Stimulated activated CD4-positive, alpha-beta T cell treated with anti-CD3 and anti-CD28 coated beads, Interleukin-15, amount 100 ng/mL, for 24 hours (primary cell): ENCODE data around the gene EIF4E1B.

Source experiments
- DNase-seq: peaks from one replicate; pipeline ENCODE4 v3.0.0-alpha.2; 2020

The EIF4E1B gene

GRCh38 chr5:176628406-176629228, 1.9 kb upstream of the EIF4E1B start:
- DNase-seq = no peak

DNA sequence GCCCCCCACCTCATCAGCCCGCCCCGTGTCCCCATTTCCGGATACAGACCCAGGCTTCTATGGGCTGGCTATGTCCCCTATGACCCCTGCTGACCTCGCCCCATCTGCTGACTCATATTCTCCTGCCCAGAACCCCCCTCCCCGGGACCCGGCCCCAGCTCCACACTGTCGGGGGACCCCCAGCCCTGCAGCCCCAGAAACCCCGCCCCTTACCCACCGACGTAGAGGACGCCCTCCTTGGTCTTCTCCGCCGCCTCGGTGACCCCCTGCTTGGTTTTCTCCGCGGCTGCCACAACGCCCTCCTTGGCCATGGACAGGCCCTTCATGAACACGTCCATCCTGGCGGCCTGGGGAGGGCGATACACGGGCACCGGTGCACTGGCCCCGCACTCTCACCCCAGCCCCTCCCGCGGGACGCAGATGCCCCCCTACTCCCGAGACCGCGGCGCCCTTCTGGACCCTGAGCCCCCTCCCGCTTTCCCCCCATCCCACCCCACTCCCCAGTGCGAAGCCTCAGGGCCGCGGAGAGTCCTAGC, 1.1 kb upstream of the EIF4E1B start:
- DNase-seq = no peak

DNA sequence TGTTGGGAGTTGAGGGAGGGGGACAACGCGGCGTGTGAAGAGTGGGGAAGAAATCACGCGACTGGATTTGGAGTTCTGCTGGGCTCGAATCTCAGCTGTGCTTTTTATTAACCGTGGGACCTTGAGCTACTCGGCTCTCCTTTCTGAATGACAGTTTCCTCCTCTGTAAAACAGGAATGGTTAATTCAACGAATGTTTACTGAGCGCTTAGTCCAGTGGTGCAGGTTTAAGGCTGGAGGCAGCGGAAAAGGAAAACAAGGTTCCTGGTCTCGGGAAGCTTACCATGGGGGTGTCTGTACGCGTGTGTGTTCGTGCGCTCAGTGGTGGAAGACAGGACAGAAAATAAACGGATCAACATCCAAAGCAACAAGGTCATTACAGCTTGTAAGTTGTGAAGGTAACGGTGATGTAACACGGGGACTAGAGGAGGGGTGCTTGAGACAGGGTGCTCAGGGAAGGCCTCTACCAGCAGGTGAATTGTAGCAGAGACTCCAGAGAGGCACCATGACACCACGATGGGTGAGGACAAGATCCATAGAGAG, 277 bp downstream of the EIF4E1B start:
- DNase-seq = no peak

DNA sequence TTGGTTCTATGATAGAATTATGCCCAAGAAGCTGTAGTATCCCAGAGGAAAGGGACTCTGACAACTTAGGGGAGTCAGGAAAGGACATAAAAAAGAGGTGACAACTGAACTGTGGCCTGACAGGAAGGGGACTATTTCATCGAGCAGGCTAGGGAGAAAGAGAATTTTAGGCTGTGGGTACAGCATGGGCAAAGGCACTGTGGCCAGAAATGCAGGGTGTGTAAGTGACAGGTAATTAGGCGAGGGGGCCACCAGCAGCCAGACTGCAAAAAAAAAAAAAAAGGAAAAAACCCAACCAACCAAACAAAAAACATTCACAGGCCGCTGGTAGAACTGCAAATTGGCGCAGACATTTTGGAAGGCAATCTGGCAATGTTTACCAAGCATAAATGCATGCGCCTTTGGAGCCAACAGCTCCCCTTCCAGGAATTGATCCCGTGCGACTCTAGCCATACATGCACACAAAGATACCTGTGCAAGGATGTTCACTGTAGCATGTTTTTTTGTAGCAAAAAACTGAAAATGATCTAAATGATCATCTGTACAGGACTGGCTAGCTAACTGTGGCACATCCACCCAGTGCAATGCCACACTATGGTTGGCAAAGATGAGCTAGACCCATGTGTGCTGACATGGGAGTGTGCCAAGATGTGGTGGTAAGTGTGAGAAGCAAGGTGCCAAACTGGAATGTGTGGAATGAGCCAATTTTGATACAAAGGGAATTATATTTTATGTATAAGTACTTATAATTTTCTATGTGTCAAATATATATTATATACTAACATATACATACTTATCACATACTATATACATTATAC, 1.1 kb downstream of the EIF4E1B start:
- no peak for DNase-seq

DNA sequence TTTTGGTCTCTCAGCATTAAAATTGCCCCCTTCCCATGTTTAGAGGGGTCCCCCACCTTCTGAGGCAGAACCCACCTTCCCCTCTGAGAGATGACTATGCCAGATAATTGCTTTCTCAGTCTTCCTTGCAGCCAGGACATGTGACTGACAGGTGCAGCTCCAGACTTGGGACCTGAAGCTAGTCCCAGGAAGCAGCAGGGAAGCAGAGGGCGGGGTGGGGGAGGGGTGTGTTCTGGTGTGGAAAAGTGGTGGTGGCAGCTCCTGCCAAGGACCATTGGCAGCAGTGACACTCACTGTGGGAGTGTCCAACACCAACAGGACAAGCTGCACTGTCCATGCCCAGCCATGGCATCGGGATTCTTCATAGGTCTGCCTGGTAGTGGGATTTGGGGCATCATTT, 2.3 kb downstream of the EIF4E1B start:
- no peak for DNase-seq

DNA sequence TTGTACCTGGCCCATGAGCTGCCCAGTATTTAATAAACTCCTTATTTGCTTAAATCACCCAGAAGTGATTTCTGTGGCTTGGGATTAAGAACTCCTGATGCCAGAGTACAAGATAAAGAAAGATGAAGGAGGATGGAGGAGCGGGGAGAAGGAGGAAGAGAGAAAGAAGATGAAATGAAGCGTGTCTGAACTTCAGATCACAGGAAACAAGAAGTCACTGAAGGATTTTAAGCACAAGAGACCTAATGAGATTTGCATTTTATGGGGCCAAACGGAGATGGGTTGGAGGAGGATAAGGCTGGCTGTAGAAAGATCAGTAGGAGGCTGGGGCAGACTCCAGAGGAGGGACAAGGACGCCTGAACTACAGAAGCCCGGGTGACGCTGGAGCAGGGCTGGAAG, 3.1 kb downstream of the EIF4E1B start:
- DNase-seq = no peak

GRCh38 chr5:176636426-176636825, 6.0 kb downstream of the EIF4E1B start:
- DNase-seq = no peak

DNA sequence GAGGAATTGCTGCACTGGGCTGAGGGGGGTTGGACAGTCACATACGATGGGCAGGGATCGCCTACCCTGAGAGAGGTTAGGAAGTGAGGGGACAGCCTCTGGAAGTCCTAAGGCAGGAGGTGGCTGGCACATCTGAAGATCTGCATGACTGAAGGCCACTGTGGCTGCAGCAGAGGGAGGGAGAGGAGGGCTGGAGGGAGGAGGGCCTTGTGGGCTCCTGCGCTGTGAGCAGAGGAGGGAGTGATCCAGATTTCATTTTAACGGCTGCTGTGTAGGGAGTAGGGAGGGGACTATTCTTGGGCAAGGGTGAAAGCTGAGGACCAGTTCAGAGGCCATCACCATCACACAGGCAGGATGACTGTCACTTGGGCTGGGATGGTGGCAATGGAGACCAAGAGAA, 7.1 kb downstream of the EIF4E1B start:
- no peak for DNase-seq

DNA sequence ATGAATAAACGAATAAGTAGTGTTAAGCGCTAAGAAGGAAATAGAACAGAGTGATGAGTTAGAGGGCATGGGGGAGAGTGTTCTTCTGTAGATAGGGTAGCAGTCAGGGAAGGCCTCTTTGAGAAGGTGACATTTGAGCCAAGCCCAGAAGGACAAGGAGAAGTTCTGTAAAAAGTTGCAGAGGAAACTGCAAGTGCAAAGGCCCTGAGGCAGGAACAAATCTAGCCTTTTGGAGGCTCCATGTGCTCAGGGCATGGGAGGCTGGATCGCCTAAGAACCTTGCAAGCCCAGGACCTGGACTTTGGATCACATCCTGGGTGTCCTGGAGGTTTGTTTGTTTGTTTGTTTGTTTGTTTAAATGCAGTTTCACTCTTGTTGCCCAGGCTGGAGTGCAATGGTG, 8.0 kb downstream of the EIF4E1B start:
- DNase-seq = no peak

- DNase-seq = no peak
These were observed 8.7 kb downstream of the EIF4E1B start for GRCh38 chr5:176639208-176639607.

- no peak for DNase-seq
These were observed 9.5 kb downstream of the EIF4E1B start for GRCh38 chr5:176639981-176640380.

DNA sequence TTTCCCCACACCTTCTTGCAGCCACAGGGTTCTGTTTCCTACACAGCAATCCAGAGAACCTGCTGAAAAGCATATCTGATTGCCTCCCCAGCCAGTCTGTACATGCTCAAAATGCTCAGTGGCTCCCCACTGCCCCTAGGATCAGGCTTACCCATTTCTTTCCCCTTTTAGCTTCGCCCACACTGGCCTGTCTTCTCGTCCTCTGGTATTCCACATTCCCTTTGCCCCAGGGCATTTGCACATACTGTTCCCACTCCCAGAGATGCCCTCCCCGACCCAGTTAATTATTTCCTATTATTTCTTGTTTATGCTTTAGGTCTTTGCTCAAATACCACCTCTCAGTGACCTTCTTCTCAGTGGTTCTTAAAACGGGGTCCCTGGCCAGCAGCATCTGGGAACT, 10.1 kb downstream of the EIF4E1B start:
- no peak for DNase-seq

GRCh38 chr5:176642675-176643490, 12.4 kb downstream of the EIF4E1B start:
- DNase-seq = no peak

- DNase-seq = no peak
These were observed 13.2 kb downstream of the EIF4E1B start for GRCh38 chr5:176643491-176644219.

- DNase-seq = no peak
These were observed 13.8 kb downstream of the EIF4E1B start for GRCh38 chr5:176644294-176644693.

GRCh38 chr5:176644878-176645670, 14.6 kb downstream of the EIF4E1B start:
- no peak for DNase-seq

DNA sequence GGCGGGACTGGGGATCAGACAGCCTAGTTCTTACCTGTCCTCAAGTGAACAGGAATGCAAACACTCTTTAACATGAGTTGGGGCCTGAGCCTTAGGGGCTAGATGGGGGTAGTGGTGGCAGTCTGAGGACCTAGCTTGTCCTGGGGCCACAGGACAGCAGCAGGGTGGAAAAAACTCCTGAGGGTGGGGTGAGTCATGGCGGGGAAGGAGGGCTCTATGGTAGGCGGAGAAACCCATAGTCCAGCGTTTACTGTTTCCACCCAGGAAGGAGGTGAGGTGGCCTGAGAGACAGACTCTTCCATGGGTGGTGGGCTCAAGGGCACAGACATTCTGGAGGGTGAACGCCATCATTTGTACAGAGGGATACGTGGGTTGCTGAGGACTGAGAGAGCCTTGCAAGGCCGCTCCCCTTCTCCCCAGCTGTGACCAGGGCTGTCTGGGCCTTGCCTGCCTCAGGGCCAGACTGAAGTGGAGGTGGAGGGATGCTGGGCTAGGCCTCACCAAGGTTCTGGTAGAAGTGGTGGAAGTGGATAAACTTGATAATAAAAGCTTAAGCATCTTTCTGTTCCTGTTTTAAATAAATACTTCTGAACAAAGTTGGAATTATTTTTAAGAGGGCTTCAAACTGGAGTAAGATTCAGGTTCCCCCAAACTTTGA, 15.7 kb downstream of the EIF4E1B start:
- no peak for DNase-seq

- no peak for DNase-seq
These were observed 16.2 kb downstream of the EIF4E1B start for GRCh38 chr5:176646707-176647029.

DNA sequence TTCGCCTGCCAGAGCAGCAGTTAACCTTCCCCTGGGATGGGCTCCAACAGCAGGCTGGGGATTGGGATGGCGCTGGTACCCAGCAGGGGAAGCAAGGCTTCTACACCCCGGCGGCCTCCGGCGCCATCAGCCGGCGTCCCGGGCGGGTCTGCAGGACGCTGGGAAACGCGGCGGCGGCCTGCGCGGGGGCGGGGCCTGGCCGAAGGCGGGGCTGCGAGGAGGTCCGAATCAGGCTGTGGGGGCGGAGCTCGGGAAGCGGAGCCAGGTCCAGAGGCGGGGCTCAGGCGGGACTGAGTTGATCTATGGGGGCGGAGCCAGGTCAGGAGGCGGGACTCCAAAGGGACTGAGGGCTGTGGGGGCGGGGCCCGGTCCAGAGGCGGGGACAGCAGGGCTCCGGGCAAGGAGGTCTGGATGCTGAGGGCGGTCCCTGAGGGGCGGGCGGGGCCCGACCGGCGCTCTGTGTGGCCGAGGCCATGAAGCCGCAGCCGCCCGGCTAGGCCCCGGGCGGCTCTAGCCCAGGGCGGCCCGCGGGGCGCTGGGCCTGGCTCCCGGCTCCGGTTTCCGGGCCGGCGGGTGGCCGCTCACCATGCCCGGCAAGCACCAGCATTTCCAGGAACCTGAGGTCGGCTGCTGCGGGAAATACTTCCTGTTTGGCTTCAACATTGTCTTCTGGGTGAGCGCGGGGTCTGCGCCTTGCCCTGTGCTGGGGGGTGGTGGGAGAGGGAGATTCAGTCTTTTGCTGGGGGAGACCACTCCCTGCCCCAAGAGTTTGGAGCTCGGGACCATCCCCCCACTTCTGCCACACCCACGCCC, 16.8 kb downstream of the EIF4E1B start, which contains the start of gene TSPAN17:
Gene TSPAN17 (plus strand): TSS at position 455 of the 813 bp plus-strand sequence. CDS start 132 bp downstream, at position 587.
- DNase-seq = peak; percentile 100
